Neuronal stem cell (in vitro differentiated cells): ENCODE measurements around the gene LYL1.
"Not testable (repeated sequence)": the region's sequence is repeated elsewhere in the genome, so short reads cannot be mapped to it uniquely, and the experiment has no call there.

Experiments used
- DNase-seq: peaks from one replicate; pipeline ENCODE4 v3.0.0-alpha.2; 2013; ENCODE audit warnings: low spot score
- H2AFZ ChIP-seq: one replicate; pipeline ENCODE4 v1.6.1; 2013; ENCODE audit warnings: mild to moderate bottlenecking, low read length, inconsistent platforms
- H2AK5ac ChIP-seq: 2 replicates; pipeline ENCODE4 v1.6.1; 2013; ENCODE audit warnings: low read depth, mild to moderate bottlenecking, inconsistent platforms, low read length, moderate library complexity, mixed read lengths
- H2BK120ac ChIP-seq: 2 replicates; pipeline ENCODE4 v1.6.1; 2013; ENCODE audit warnings: low read depth, mild to moderate bottlenecking, inconsistent platforms, low read length, moderate library complexity, mixed read lengths
- H2BK12ac ChIP-seq: one replicate; pipeline ENCODE4 v1.6.1; 2013; ENCODE audit warnings: low read length, inconsistent platforms
- H2BK15ac ChIP-seq: 2 replicates; pipeline ENCODE4 v1.6.1; 2013; ENCODE audit warnings: mild to moderate bottlenecking, low read length, inconsistent platforms, mixed read lengths
- H2BK5ac ChIP-seq: one replicate; pipeline ENCODE4 v1.6.1; 2013; ENCODE audit warnings: inconsistent platforms, mild to moderate bottlenecking, low read length, moderate library complexity
- H3K14ac ChIP-seq: one replicate; pipeline ENCODE4 v1.6.1; 2013; ENCODE audit warnings: low read length, inconsistent platforms
- H3K18ac ChIP-seq: 2 replicates; pipeline ENCODE4 v1.6.1; 2013; ENCODE audit warnings: low read length, inconsistent platforms
- H3K23ac ChIP-seq: 2 replicates; pipeline ENCODE4 v1.6.1; 2013; ENCODE audit warnings: low read depth, mild to moderate bottlenecking, mixed read lengths, low read length, inconsistent platforms; ENCODE audit not compliant: poor library complexity
- H3K27ac ChIP-seq: replicated peaks from 3 replicates; pipeline ENCODE4 v1.5.1; 2013; ENCODE audit warnings: low read length, inconsistent platforms
- H3K27me3 ChIP-seq, 3 experiments: 2 replicates each; pipeline ENCODE4 v1.6.1; 2013; ENCODE audit warnings: low read length in 3 of 3, mild to moderate bottlenecking in 2 of 3, inconsistent platforms in 1 of 3, low read depth in 1 of 3, mixed read lengths in 1 of 3, moderate library complexity in 1 of 3; ENCODE audit not compliant: control insufficient read depth in 3 of 3, insufficient read depth in 3 of 3
- H3K36me3 ChIP-seq, 2 donors: replicated peaks in 1 of 2; 2 replicates each; pipeline ENCODE4 v1.6.1; 2013; ENCODE audit warnings: low read length in 2 of 2; ENCODE audit not compliant: control insufficient read depth in 2 of 2, insufficient read depth in 2 of 2
- H3K4ac ChIP-seq: 2 replicates; pipeline ENCODE4 v1.6.1; 2013; ENCODE audit warnings: inconsistent platforms, mild to moderate bottlenecking, low read length, moderate library complexity
- H3K4me1 ChIP-seq, 2 donors: 1 replicate in 1 of 2; 2 replicates in 1 of 2; pipeline ENCODE4 v1.6.1; 2013; ENCODE audit warnings: low read length in 2 of 2, low read depth in 1 of 2; ENCODE audit not compliant: control insufficient read depth in 2 of 2, insufficient read depth in 1 of 2
- H3K4me2 ChIP-seq: one replicate; pipeline ENCODE4 v1.6.1; 2013; ENCODE audit warnings: mild to moderate bottlenecking, low read length, inconsistent platforms; ENCODE audit not compliant: insufficient read depth, poor library complexity, severe bottlenecking
- H3K4me3 ChIP-seq, 2 donors: 2 replicates each; pipeline ENCODE4 v1.5.1; 2013; ENCODE audit warnings: low read length in 2 of 2, mild to moderate bottlenecking in 2 of 2, inconsistent platforms in 1 of 2, moderate library complexity in 1 of 2
- H3K79me1 ChIP-seq: one replicate; pipeline ENCODE4 v1.6.1; 2013; ENCODE audit warnings: low read depth, mild to moderate bottlenecking, inconsistent platforms, low read length, moderate library complexity
- H3K9ac ChIP-seq: one replicate; pipeline ENCODE4 v1.6.1; 2013; ENCODE audit warnings: mild to moderate bottlenecking, low read depth, low read length, inconsistent platforms; ENCODE audit not compliant: poor library complexity
- H3K9me3 ChIP-seq, 2 donors: replicated peaks in 1 of 2; 2 replicates each; pipeline versions ENCODE3 to v1.6.1; 2013; ENCODE audit warnings: low read length in 2 of 2, mild to moderate bottlenecking in 2 of 2, inconsistent platforms in 1 of 2, low read depth in 1 of 2, mixed read lengths in 1 of 2, moderate library complexity in 1 of 2; ENCODE audit not compliant: control insufficient read depth in 2 of 2, insufficient read depth in 1 of 2
- H4K8ac ChIP-seq: one replicate; pipeline ENCODE4 v1.6.1; 2013; ENCODE audit warnings: low read depth, mild to moderate bottlenecking, inconsistent platforms, low read length, moderate library complexity
- H4K91ac ChIP-seq: one replicate; pipeline ENCODE4 v1.6.1; 2013; ENCODE audit warnings: low read length, low read depth, mild to moderate bottlenecking, inconsistent platforms; ENCODE audit not compliant: poor library complexity
- WGBS, 2 donors: extraction: QIAGEN DNeasy Blood & Tissue Kit; methylation state at CpG; one replicate each; pipeline ENCODE4 v1.1.7; 2013; ENCODE audit warnings: missing lambda C conversion rate in 2 of 2, mixed read lengths in 1 of 2; ENCODE audit not compliant: insufficient read length in 2 of 2, insufficient replicate concordance in 1 of 2; ENCODE audit errors: extremely low coverage in 2 of 2; 5-methylcytosine and 5-hydroxymethylcytosine counted together

LYL1 gene

GRCh38 chr19:13150187-13150930, 47.7 kb upstream of the LYL1 start, which contains the start of the genes IER2 and STX10:
TSS of gene IER2 (plus strand) at chr19:13150411. CDS start at chr19:13153187, 2,776 bp downstream.
TSS of gene STX10 (minus strand) at chr19:13150375. CDS start at chr19:13150173, 202 bp downstream.
- H3K27me3 ChIP-seq = no peaks in the 10 kb centered on the region
- H2BK120ac ChIP-seq = peak within 1 kb of the TSS; percentile 38
- H4K8ac ChIP-seq = no peak within 1 kb of the TSS
- H3K23ac ChIP-seq = peak within 1 kb of the TSS; percentile 92
- H2AK5ac ChIP-seq = peak within 1 kb of the TSS; percentile 99
- no peak within 1 kb of the TSS for H4K91ac ChIP-seq
- H3K18ac ChIP-seq = peak within 1 kb of the TSS; percentile 96
- H2BK15ac ChIP-seq = peak within 1 kb of the TSS; percentile 83
- peaks cover 3 to 6% of the 10 kb centered on the region in 2 donors for H3K4me1 ChIP-seq
- DNase-seq = peak; percentile 80
- peak within 1 kb of the TSS; percentile 84 for H3K4me2 ChIP-seq
- H2BK5ac ChIP-seq = peak within 1 kb of the TSS; percentile 95
- peak within 1 kb of the TSS; percentile 97 for H3K9ac ChIP-seq
- no peaks in the 10 kb centered on the region for H3K9me3 ChIP-seq
- H3K14ac ChIP-seq = peak within 1 kb of the TSS; percentile 75
- H2AFZ ChIP-seq = peak within 1 kb of the TSS; percentile 94
- peaks cover 13% of the 10 kb centered on the region for H3K79me1 ChIP-seq
- H3K4ac ChIP-seq = peak within 1 kb of the TSS; percentile 53
- H3K27ac ChIP-seq = peak within 1 kb of the TSS; percentile 81
- peak within 1 kb of the TSS; percentile 2 for H2BK12ac ChIP-seq
- H3K36me3 ChIP-seq = peaks cover 0 to 14% of the 10 kb centered on the region in 2 donors
- H3K4me3 ChIP-seq = peak within 1 kb of the TSS; percentile 69 to 94
- WGBS, 2 donors = no CpG with 5 or more reads among the region's 51 CpGs

DNA sequence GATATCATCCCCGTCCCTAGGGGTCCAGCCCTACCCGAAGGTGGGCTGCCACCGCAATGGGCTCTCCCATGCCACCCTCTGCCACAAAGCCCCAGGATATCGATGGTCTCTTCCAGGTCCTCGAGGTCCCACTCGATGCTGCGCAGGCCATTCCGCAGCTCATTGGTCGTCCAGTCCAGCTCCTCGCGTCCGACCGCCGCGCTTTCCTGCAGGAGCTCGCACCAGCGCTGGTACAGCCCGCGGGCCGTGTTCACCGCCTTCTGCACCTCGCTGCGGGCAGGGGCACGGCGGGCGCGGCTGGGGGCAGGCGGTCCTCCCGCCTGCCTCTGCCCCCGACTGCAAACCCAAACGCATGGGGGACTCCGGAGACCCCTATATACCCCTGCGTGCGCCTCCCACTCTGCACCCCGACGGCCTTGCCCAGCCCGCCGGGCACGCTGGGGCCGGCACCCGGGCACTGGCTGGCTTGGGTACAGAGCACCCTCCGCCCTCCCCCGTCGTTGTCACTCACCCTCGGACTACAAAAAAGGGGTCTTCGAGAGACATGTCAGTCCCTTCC, 47.0 kb upstream of the LYL1 start:
- H2BK120ac ChIP-seq = no peak overlapping the region
- no peaks in the 10 kb centered on the region for H3K27me3 ChIP-seq
- H2BK12ac ChIP-seq = no peak overlapping the region
- peak overlapping the region; percentile 84 for H3K4me2 ChIP-seq
- H3K4ac ChIP-seq = no peak overlapping the region
- H3K4me3 ChIP-seq = peak overlapping the region; percentile 69 to 94
- peak; percentile 27 for DNase-seq
- WGBS, 2 donors = no CpG with 5 or more reads among the region's 46 CpGs
- H3K9ac ChIP-seq = peak overlapping the region; percentile 87
- H3K79me1 ChIP-seq = peaks cover 13% of the 10 kb centered on the region
- H2AK5ac ChIP-seq = peak overlapping the region; percentile 11
- peak overlapping the region; percentile 94 for H2AFZ ChIP-seq
- H2BK5ac ChIP-seq = peak overlapping the region; percentile 15
- peak overlapping the region; percentile 92 for H3K23ac ChIP-seq
- no peaks in the 10 kb centered on the region for H3K9me3 ChIP-seq
- H4K91ac ChIP-seq = no peak overlapping the region
- no peak overlapping the region for H2BK15ac ChIP-seq
- peaks cover under 1 to 18% of the 10 kb centered on the region in 2 donors for H3K36me3 ChIP-seq
- H3K14ac ChIP-seq = peak overlapping the region; percentile 75
- H4K8ac ChIP-seq = no peak overlapping the region
- H3K27ac ChIP-seq = no peak overlapping the region
- peaks cover 2 to 3% of the 10 kb centered on the region in 2 donors for H3K4me1 ChIP-seq
- peak overlapping the region; percentile 96 for H3K18ac ChIP-seq

GRCh38 chr19:13149173-13149627, 46.5 kb upstream of the LYL1 start:
- Histone ChIP-seq H3K4me2 (peak overlapping the region; percentile 84), H3K9ac (peak overlapping the region; percentile 87), H2BK5ac (peak overlapping the region; percentile 15), H3K4me3 (peak overlapping the region; percentile 69 to 94), H3K79me1 (peaks cover 13% of the 10 kb centered on the region), H2AFZ (peak overlapping the region; percentile 94), H3K36me3 (peaks cover 5 to 20% of the 10 kb centered on the region in 2 donors), H3K18ac (peak overlapping the region; percentile 96)
- H3K27ac ChIP-seq, H2AK5ac ChIP-seq, H3K27me3 ChIP-seq, H3K23ac ChIP-seq, DNase-seq, H2BK12ac ChIP-seq, H3K4ac ChIP-seq, H2BK120ac ChIP-seq, H3K4me1 ChIP-seq, H4K8ac ChIP-seq, H2BK15ac ChIP-seq, H3K9me3 ChIP-seq, H4K91ac ChIP-seq, H3K14ac ChIP-seq: not testable (repeated sequence)
- WGBS, 2 donors = no CpG with 5 or more reads among the region's 17 CpGs
